ENCODE data around the gene SYNGR1.

DNA sequence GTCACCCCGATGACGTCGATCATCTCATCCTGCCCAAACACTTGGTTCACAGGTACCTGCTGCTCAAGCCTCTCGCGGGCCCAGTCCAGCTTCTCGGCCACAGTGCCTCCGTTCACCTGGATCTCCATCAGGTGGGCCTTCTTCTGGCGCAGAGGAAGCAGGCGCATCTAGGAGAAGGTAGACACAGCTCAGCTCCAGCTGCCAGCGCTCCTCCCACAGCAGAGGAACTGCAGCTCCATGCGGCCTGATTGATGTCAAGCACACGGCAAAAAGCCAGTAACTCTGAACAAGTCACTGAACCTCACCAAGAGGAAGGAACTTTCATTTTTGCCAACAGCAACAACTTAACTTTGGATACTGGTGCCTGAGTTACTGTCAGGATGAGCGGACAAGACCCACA is 34.4 kb upstream of the SYNGR1 start:
- TF ChIP-seq, protein P1, sequence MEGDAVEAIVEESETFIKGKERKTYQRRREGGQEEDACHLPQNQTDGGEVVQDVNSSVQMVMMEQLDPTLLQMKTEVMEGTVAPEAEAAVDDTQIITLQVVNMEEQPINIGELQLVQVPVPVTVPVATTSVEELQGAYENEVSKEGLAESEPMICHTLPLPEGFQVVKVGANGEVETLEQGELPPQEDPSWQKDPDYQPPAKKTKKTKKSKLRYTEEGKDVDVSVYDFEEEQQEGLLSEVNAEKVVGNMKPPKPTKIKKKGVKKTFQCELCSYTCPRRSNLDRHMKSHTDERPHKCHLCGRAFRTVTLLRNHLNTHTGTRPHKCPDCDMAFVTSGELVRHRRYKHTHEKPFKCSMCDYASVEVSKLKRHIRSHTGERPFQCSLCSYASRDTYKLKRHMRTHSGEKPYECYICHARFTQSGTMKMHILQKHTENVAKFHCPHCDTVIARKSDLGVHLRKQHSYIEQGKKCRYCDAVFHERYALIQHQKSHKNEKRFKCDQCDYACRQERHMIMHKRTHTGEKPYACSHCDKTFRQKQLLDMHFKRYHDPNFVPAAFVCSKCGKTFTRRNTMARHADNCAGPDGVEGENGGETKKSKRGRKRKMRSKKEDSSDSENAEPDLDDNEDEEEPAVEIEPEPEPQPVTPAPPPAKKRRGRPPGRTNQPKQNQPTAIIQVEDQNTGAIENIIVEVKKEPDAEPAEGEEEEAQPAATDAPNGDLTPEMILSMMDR (IDR thresholded peaks at IDR 0.05): no peak
- TF ChIP-seq EZH2 (IDR thresholded peaks at IDR 0.05; ENCODE audit: borderline replicate concordance, insufficient read depth, low read depth, low read length, poor library complexity, severe bottlenecking): no peak

All from B cell (primary cell).